Peyer's patch (tissue), 4 donors: ENCODE data around the gene TMEM217. TPM values are rescaled to one million over a fixed set of nuclear protein-coding genes. Genes with fewer than 3 reads are reported as not detected.
"Not testable (repeated sequence)": the region's sequence is repeated elsewhere in the genome, so short reads cannot be mapped to it uniquely, and the experiment has no call there.

Source experiments
- DNase-seq, 3 donors: peaks; one replicate each; pipeline ENCODE4 v3.0.0-alpha.2; 2017 to 2019
- H3K27ac ChIP-seq, 4 donors: fragments of 200-600 bp; sonication (generic); one replicate each; pipeline ENCODE4 v1.5.1; 2016 to 2019
- H3K27me3 ChIP-seq, 2 donors: fragments of 200-600 bp; sonication (generic); one replicate each; pipeline ENCODE4 v1.5.1; 2019
- H3K36me3 ChIP-seq, 3 donors: fragments of 200-600 bp; sonication (generic); one replicate each; pipeline ENCODE4 v1.5.1; 2016 to 2019
- H3K4me1 ChIP-seq, 4 donors: fragments of 200-600 bp; sonication (generic); one replicate each; pipeline ENCODE4 v1.5.1; 2016 to 2019
- H3K4me3 ChIP-seq, 4 donors: fragments of 200-600 bp; sonication (generic); 1 replicate in 3 of 4; 2 replicates in 1 of 4; pipeline ENCODE4 v1.5.1; 2016 to 2019; ENCODE audit warnings: mild to moderate bottlenecking in 1 of 4
- H3K9me3 ChIP-seq, 4 donors: fragments of 200-600 bp; sonication (generic); one replicate each; pipeline ENCODE4 v1.5.1; 2016 to 2019; ENCODE audit warnings: mild to moderate bottlenecking in 1 of 4
- POLR2A ChIP-seq, 2 donors: fragments of 450-650 bp; IDR thresholded peaks; one replicate each; pipeline ENCODE4 v1.5.1; 2017; ENCODE audit warnings: antibody characterized with exemption in 2 of 2, mild to moderate bottlenecking in 2 of 2, moderate library complexity in 2 of 2
- total RNA-seq, 4 donors: library from RNA; depleted of rRNA; stranded (reverse); fragments of >200 nt; gene quantifications; one replicate each; pipeline ENCODE4 v1.1.0, GENCODE V29; 2016
- TF ChIP-seq, protein P1 (sequence below), 6 experiments: fragments of 450-650 bp in 4 of 6; fragments of 200-600 bp in 2 of 6; sonication (generic) in 1 of 6; IDR thresholded peaks; one replicate each; pipeline ENCODE4 v1.5.1; 2017 to 2019; ENCODE audit warnings: antibody characterized with exemption in 6 of 6, mild to moderate bottlenecking in 3 of 6, moderate library complexity in 1 of 6

TMEM217 gene
- total RNA-seq, 4 donors from 2014 or later: 0.53 TPM; not detected in 3

DNA sequence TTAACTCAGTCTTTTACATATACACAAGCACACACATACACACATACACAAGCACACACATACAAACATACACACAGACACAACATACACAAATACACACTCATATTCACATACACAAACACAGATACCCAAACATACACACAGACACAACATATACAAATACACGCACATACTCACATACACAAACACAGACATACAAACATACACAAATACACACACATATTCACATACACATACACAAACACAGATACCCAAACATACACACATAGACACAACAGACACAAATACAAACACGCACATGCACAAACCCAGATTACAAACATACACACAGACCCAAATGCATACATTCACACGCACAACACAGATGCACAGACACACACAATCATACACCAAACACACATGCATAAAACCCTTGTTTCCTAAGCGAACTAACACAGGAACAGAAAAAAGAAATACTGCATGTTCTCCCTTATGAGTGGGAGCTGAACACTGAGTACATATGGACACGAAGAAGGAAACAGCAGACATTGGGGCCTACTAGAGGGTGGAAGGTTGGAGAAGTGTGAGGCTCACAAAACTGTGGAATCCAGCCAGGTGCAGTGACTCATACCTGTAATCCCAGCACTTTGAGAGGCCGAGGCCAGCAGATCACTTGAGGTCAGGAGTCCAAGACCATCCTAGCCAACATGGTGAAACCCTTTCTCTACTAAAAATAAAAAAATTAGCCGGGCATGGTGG, 53.8 kb downstream of the TMEM217 start:
- H3K27me3 ChIP-seq: no peaks in the 10 kb centered on the region
- peak overlapping the region in 1 of 4 donors; percentile 70 for H3K27ac ChIP-seq
- H3K36me3 ChIP-seq: no peaks in the 10 kb centered on the region
- peaks cover 0 to 26% (median 6%) of the 10 kb centered on the region in 4 donors for H3K4me1 ChIP-seq
- DNase-seq: peak in 2 of 3 donors; percentile 66 to 85
- H3K4me3 ChIP-seq: no peak overlapping the region
- H3K9me3 ChIP-seq: no peaks in the 10 kb centered on the region
- TF ChIP-seq POLR2A (IDR thresholded peaks at IDR 0.05): no peak
- TF ChIP-seq, protein P1, sequence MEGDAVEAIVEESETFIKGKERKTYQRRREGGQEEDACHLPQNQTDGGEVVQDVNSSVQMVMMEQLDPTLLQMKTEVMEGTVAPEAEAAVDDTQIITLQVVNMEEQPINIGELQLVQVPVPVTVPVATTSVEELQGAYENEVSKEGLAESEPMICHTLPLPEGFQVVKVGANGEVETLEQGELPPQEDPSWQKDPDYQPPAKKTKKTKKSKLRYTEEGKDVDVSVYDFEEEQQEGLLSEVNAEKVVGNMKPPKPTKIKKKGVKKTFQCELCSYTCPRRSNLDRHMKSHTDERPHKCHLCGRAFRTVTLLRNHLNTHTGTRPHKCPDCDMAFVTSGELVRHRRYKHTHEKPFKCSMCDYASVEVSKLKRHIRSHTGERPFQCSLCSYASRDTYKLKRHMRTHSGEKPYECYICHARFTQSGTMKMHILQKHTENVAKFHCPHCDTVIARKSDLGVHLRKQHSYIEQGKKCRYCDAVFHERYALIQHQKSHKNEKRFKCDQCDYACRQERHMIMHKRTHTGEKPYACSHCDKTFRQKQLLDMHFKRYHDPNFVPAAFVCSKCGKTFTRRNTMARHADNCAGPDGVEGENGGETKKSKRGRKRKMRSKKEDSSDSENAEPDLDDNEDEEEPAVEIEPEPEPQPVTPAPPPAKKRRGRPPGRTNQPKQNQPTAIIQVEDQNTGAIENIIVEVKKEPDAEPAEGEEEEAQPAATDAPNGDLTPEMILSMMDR (IDR thresholded peaks at IDR 0.05): no peak

DNA sequence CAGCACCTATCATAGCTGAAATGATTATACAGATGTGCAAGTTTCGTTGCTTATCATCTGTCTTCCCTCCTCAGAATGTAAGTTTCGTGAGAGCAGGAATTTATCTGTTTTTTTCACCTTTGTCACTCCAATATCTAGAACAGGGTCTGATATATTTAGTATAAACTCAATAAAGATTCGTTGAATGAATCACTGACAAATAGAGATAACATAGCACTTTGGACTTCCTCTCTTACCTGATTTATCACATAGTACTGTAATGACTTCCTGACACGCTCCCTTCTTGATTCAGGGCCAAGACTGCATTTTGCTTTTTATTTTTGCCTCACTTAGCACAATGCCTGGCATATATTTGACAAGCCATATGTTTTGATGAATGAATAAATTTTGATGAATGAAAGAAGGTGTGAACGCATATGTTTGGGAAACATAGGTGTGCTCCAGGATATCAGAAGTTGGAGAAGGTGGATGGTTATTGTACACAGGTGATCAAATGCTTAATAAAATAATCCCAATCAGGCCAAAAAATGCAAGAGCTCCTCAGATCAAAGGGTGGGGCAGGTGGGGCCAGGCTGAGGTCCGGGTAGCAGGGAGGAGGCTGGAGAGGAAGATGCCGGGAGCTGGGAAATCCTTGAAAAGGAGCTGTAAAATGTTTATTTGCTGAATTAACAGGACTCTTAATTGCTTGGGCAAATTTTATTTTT, 55.0 kb downstream of the TMEM217 start:
- Histone ChIP-seq H3K36me3 (no peaks in the 10 kb centered on the region), H3K27me3 (no peaks in the 10 kb centered on the region), H3K4me3 (no peak overlapping the region), H3K4me1 (peaks cover 0 to 26% (median 6%) of the 10 kb centered on the region in 4 donors), H3K27ac (peak overlapping the region in 1 of 4 donors; percentile 56), H3K9me3 (no peaks in the 10 kb centered on the region)
- peak in 1 of 3 donors; percentile 46 for DNase-seq
- TF ChIP-seq POLR2A (IDR thresholded peaks at IDR 0.05): no peak
- TF ChIP-seq, protein P1 (IDR thresholded peaks at IDR 0.05): no peak

GRCh38 chr6:37201726-37202125, 56.2 kb downstream of the TMEM217 start:
- DNase-seq: peak in 1 of 3 donors; percentile 9
- no peaks in the 10 kb centered on the region for H3K27me3 ChIP-seq
- TF ChIP-seq POLR2A (IDR thresholded peaks at IDR 0.05): no peak
- TF ChIP-seq, protein P1 (IDR thresholded peaks at IDR 0.05): no peak

GRCh38 chr6:37200085-37200484, 57.9 kb downstream of the TMEM217 start:
- Histone ChIP-seq H3K27ac (no peak overlapping the region), H3K4me1 (peaks cover 0 to 26% (median 6%) of the 10 kb centered on the region in 4 donors), H3K36me3 (no peaks in the 10 kb centered on the region), H3K9me3 (no peaks in the 10 kb centered on the region), H3K27me3 (no peaks in the 10 kb centered on the region), H3K4me3 (no peak overlapping the region)
- no peak for TF ChIP-seq POLR2A (IDR thresholded peaks at IDR 0.05)
- TF ChIP-seq, protein P1 (IDR thresholded peaks at IDR 0.05): no peak
- DNase-seq: peak in 1 of 3 donors; percentile 33

More at GRCh38 chr6:37201726-37202125, 56.2 kb downstream of the TMEM217 start:
- Histone ChIP-seq H3K36me3 (no peaks in the 10 kb centered on the region), H3K4me1 (peaks cover 0 to 26% (median 6%) of the 10 kb centered on the region in 4 donors), H3K4me3 (no peak overlapping the region), H3K27ac (peak overlapping the region in 1 of 4 donors; percentile 56), H3K9me3 (no peaks in the 10 kb centered on the region)

DNA sequence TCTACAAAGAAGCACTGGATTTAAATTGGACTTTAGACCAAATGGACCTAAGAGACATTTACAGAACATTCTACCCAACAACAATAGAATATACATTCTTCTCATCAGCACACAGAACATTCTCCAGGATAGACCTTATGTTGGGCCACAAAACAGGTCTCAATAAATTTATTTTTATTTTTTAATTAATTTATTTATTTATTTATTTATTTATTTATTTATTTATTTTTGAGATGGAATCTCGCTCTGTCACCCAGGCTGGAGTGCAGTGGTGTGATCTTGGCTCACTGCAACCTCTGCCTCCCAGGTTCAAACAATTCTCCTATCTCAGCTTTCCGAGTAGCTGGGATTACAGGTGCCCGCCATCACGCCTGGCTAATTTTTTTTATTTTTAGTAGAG, 61.5 kb downstream of the TMEM217 start:
- not testable (repeated sequence) for H3K9me3 ChIP-seq, H3K27ac ChIP-seq, DNase-seq, H3K27me3 ChIP-seq, H3K4me3 ChIP-seq, H3K4me1 ChIP-seq, H3K36me3 ChIP-seq

DNA sequence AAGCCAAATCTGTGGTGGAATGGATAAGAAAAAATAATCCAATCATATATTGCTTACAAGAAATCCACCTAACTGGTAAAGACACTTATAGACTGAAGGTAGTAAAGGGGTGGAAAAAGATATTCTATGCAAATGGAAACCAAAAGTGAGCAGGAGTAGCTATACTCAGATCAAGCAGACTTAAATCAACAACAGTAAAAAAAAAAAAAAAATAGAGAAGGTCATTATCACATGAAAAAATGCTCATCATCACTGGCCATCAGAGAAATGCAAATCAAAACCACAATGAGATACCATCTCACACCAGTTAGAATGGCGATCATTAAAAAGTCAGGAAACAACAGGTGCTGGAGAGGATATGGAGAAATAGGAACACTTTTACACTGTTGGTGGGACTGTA, 63.1 kb downstream of the TMEM217 start:
- H3K27ac ChIP-seq, H3K9me3 ChIP-seq, H3K4me3 ChIP-seq, DNase-seq, H3K4me1 ChIP-seq, H3K36me3 ChIP-seq, H3K27me3 ChIP-seq: not testable (repeated sequence)
